HepG2 (cell line): ENCODE results near the gene TREM1. TPM values are rescaled to one million over a fixed set of nuclear protein-coding genes. Genes with fewer than 3 reads are reported as not detected.

Experiments
- AFF4 ChIP-seq: sonication (generic); formaldehyde crosslinking; IDR thresholded peaks from 2 replicates; pipeline ENCODE4 v1.4.0; 2020; ENCODE audit warnings: missing genetic modification reagents
- CENPX ChIP-seq: sonication (generic); formaldehyde crosslinking; IDR thresholded peaks from 2 replicates; pipeline ENCODE4 v1.9.0; 2021; ENCODE audit warnings: mild to moderate bottlenecking, missing genetic modification reagents, moderate library complexity
- EHMT2 ChIP-seq: fragments of 200-600 bp; sonication (generic); IDR thresholded peaks from 2 replicates; pipeline ENCODE4 v1.7.0; 2017; ENCODE audit warnings: antibody characterized with exemption, low read depth, low read length, borderline replicate concordance
- ELK4 ChIP-seq: sonication (generic); formaldehyde crosslinking; IDR thresholded peaks from 2 replicates; pipeline ENCODE4 v1.9.0; 2021; ENCODE audit warnings: missing genetic modification reagents, borderline replicate concordance
- GATAD2A ChIP-seq: IDR thresholded peaks from 2 replicates; pipeline ENCODE4 v1.6.1; 2016
- HOXD1 ChIP-seq: sonication (generic); formaldehyde crosslinking; IDR thresholded peaks from 2 replicates; pipeline ENCODE4 v1.5.0; 2020; ENCODE audit warnings: missing genetic modification reagents
- LRRFIP1 ChIP-seq: sonication (generic); formaldehyde crosslinking; conservative IDR thresholded peaks from 2 replicates; pipeline ENCODE4 v1.4.0; 2020; ENCODE audit warnings: missing genetic modification reagents
- MXD1 ChIP-seq: sonication (generic); formaldehyde crosslinking; IDR thresholded peaks from 2 replicates; pipeline ENCODE4 v1.4.0; 2020; ENCODE audit warnings: mild to moderate bottlenecking, missing genetic modification reagents
- POLR2AphosphoS2 ChIP-seq: IDR thresholded peaks from 2 replicates; pipeline ENCODE4 v1.6.1; 2011; ENCODE audit warnings: low read depth, low read length, improper control_type of control experiment
- SCMH1 ChIP-seq: sonication (generic); formaldehyde crosslinking; IDR thresholded peaks from 2 replicates; pipeline ENCODE4 v1.9.0; 2021; ENCODE audit warnings: missing genetic modification reagents, mild to moderate bottlenecking, borderline replicate concordance
- TAF15 ChIP-seq: fragments of 200-400 bp; formaldehyde crosslinking; IDR thresholded peaks from one replicate; pipeline ENCODE4 v1.6.1; 2018; ENCODE audit warnings: mild to moderate bottlenecking, low read depth, low read length; ENCODE audit not compliant: poor library complexity, severe bottlenecking
- TBX2 ChIP-seq: sonication (generic); formaldehyde crosslinking; IDR thresholded peaks from 2 replicates; pipeline ENCODE4 v1.5.0; 2020; ENCODE audit warnings: missing genetic modification reagents, mild to moderate bottlenecking, borderline replicate concordance
- TEAD2 ChIP-seq: sonication (generic); formaldehyde crosslinking; IDR thresholded peaks from 2 replicates; pipeline ENCODE4 v1.9.0; 2021; ENCODE audit warnings: missing genetic modification reagents
- ZKSCAN8 ChIP-seq: IDR thresholded peaks from 2 replicates; pipeline ENCODE4 v1.6.1; 2016; ENCODE audit warnings: borderline replicate concordance, missing genetic modification reagents, missing compliant biosample characterization
- ZNF33A ChIP-seq: sonication (generic); formaldehyde crosslinking; IDR thresholded peaks from 2 replicates; pipeline ENCODE4 v1.5.1; 2020; ENCODE audit warnings: missing genetic modification reagents, mild to moderate bottlenecking, moderate library complexity, borderline replicate concordance
- ZNF510 ChIP-seq: sonication (generic); formaldehyde crosslinking; IDR thresholded peaks from 2 replicates; pipeline ENCODE4 v1.4.0; 2020; ENCODE audit warnings: low read depth, mild to moderate bottlenecking, missing genetic modification reagents
- ZNF644 ChIP-seq: IDR thresholded peaks from 2 replicates; pipeline ENCODE4 v1.6.1; 2016; ENCODE audit warnings: low read depth
- ZNF709 ChIP-seq: sonication (generic); formaldehyde crosslinking; IDR thresholded peaks from 2 replicates; pipeline ENCODE4 v1.5.0; 2020; ENCODE audit warnings: mild to moderate bottlenecking, missing genetic modification reagents
- ZSCAN5A ChIP-seq: sonication (generic); formaldehyde crosslinking; IDR thresholded peaks from 2 replicates; pipeline ENCODE4 v1.8.0; 2022; ENCODE audit warnings: mild to moderate bottlenecking, missing genetic modification reagents, borderline replicate concordance
- polyA plus RNA-seq, 8 experiments: library from polyadenylated mRNA; depleted of rRNA in 3 of 8; stranded (reverse) in 7 of 8; unstranded in 1 of 8; fragments of >200 nt; fragmentation: Illumina TruSeq in 4 of 8; extraction: Trizol in 4 of 8; gene quantifications; 2 replicates each; pipeline versions ENCODE4 v1.2.1 to v1.2.3, GENCODE V29; 2011 to 2016; ENCODE audit warnings: low read depth in 4 of 8, missing spikeins in 1 of 8, mixed read lengths in 1 of 8; ENCODE audit not compliant: insufficient read depth in 1 of 8
- total RNA-seq, 5 experiments: library from RNA; depleted of rRNA; stranded (reverse); fragments of >200 nt; fragmentation: Illumina TruSeq; extraction: Trizol; gene quantifications; 2 replicates each; pipeline ENCODE4 v1.2.3, GENCODE V29; 2016; ENCODE audit warnings: low read depth in 1 of 5

The TREM1 gene
- total and polyA plus RNA-seq, 2 of the 13 experiments (the other 11 are each of a cell fraction or from before 2014, with no cell fraction given): 0.49 TPM; not detected in 1

- TF ChIP-seq POLR2AphosphoS2 (no peak), LRRFIP1 (CRISPR knock-in tag) (no peak), SCMH1 (CRISPR knock-in tag) (no peak), ZNF644 (CRISPR knock-in tag) (no peak), EHMT2 (no peak), TEAD2 (CRISPR knock-in tag) (no peak), HOXD1 (CRISPR knock-in tag) (no peak), ZNF33A (CRISPR knock-in tag) (no peak), ZSCAN5A (CRISPR knock-in tag) (0 out of 2 replicates have a peak, but pooled peaks have one; percentile 4), TBX2 (peak; percentile 8; the same call in 1 of the 2 replicates), ZNF709 (CRISPR knock-in tag) (no peak), AFF4 (CRISPR knock-in tag) (no peak), GATAD2A (CRISPR knock-in tag) (peak; percentile 62), MXD1 (CRISPR knock-in tag) (no peak), CENPX (CRISPR knock-in tag) (no peak), TAF15 (no peak), ZKSCAN8 (CRISPR knock-in tag) (peak; percentile 72; the same call in 1 of the 2 replicates), ZNF510 (no peak), ELK4 (no peak)
Observed at GRCh38 chr6:41318654-41319565, 32.4 kb upstream of the TREM1 start (continued).
